Sciatic nerve (tissue), 2 donors: Measurements from ENCODE around the gene TDRD10. TPM values are rescaled to one million over a fixed set of nuclear protein-coding genes. Genes with fewer than 3 reads are reported as not detected.

Experiments used
- ATAC-seq: fragments of 200-7000 bp; cut with Tn5 transposase; one replicate; pipeline ENCODE4 v1.9.1; 2020; ENCODE audit warnings: mild to moderate bottlenecking, moderate library complexity
- DNase-seq: peaks from one replicate; pipeline ENCODE4 v3.0.0-alpha.2; 2020; ENCODE audit warnings: low spot score
- intact Hi-C: fragments of 100-400 bp; cut with DNase I; formaldehyde crosslinking; loops from one replicate; pipeline ENCODE4 v1.14.2; 2022
- total RNA-seq: library from RNA; stranded (reverse); fragmentation: NEBNext Ultra II Directional; extraction: Animal tissue kit (Norgen Biotek cat#: 25700); gene quantifications from one replicate; pipeline ENCODE4 v1.2.1, GENCODE V29; 2021
- donor health status: DM: no; HTN: no; CAD: no.
- donor health status: DM: no; HTN: no; CAD: no.

The TDRD10 gene
- total RNA-seq, 1 donor from 2014 or later, result 11.7 TPM

GRCh38 chr1:154567386-154568156, 65.6 kb downstream of the TDRD10 start, which contains the start of gene CHRNB2:
Gene CHRNB2, plus strand, starts transcription at chr1:154567778. Its CDS starts 267 bp downstream, at chr1:154568045.
- intact Hi-C loops, result no loop called here
- peak; percentile 94 for ATAC-seq
- DNase-seq, result peak; percentile 80

DNA sequence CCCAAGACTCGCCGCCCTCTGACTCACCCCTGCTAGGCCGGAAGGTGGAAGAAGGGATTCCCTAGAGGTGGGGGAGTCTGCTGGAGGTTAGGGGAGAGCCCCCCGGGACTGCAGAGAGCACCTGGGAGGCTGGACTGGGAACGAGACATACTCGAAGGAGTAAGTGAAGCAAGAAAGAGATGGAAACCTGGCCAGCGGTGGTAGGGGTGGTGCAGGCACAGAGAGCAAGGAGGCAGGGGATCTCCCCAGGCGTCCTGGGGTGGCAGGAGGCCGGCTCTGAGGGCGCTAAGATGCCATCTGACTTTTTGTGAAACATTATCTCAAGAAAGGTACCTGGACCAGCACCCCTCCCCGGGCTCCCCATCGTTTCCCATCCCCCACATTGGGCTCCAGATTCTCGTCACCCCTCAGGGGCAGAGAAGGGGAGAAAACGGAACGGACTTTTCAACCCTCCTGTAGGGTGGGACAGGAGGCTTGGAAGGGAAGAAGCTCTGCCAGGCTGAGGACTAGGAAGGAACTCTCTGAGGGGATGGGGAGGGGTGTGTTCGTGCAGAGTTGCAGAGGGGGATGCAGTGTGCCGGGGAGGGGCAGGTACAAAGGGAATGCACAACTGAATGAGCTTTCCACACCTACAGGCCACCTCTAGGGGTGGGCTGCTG, 66.3 kb downstream of the TDRD10 start:
- intact Hi-C loops, result no loop called here
- ATAC-seq, result no peak
- DNase-seq, result no peak

DNA sequence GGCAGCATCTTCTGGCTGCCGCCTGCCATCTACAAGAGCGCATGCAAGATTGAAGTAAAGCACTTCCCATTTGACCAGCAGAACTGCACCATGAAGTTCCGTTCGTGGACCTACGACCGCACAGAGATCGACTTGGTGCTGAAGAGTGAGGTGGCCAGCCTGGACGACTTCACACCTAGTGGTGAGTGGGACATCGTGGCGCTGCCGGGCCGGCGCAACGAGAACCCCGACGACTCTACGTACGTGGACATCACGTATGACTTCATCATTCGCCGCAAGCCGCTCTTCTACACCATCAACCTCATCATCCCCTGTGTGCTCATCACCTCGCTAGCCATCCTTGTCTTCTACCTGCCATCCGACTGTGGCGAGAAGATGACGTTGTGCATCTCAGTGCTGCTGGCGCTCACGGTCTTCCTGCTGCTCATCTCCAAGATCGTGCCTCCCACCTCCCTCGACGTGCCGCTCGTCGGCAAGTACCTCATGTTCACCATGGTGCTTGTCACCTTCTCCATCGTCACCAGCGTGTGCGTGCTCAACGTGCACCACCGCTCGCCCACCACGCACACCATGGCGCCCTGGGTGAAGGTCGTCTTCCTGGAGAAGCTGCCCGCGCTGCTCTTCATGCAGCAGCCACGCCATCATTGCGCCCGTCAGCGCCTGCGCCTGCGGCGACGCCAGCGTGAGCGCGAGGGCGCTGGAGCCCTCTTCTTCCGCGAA, 69.4 kb downstream of the TDRD10 start:
- intact Hi-C loops, result no loop called here
- DNase-seq (no peak), ATAC-seq (no peak)

DNA sequence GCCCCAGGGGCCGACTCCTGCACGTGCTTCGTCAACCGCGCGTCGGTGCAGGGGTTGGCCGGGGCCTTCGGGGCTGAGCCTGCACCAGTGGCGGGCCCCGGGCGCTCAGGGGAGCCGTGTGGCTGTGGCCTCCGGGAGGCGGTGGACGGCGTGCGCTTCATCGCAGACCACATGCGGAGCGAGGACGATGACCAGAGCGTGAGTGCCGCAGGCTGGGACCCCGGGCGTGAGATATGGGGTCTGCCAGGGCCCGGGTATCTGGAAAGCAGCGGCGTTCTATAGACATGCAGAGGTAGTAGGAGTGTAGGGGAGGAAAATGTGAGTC, 69.9 kb downstream of the TDRD10 start:
- DNase-seq, result no peak
- intact Hi-C loops, result no loop called here
- ATAC-seq, result no peak

DNA sequence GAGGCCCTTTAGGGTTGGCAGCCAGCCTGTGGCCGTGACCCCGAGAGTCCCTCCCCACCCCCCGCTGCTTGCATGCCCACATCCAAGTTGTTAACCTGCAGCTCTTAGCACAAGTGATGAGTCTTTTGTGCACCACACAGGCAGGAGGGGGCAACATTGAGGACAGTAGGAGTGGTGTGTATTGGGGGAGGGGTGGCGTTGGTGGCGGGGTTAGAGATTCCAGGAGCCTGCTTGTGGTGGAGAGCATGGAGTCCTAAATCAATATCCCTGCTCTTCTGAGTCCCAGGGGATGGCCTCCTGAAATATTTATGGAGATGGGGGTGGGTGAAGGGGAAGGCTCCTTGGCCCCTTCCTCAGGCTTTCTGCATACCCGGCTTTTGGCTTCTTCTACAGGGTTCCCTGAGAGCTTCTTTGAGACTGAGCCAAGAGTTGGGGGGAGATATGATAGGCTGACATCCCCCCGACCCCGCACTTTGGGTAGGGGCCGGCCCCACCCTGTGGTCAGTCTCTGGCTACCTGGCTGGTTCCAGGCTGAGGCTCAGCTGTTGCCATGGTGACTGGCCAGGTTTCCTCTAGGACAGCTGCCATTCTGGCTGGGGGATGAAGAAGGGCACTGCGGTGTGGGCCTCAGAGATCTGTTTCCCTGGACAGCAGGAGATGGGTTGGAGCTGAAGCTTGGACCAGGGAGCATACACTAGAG, 70.6 kb downstream of the TDRD10 start:
- ATAC-seq, result no peak
- intact Hi-C loops, result no loop called here

GRCh38 chr1:154573168-154573510, 71.1 kb downstream of the TDRD10 start:
- DNase-seq, result no peak
- no peak for ATAC-seq
- intact Hi-C loops, result no loop called here

More for the DNA sequence above, 70.6 kb downstream of the TDRD10 start:
- no peak for DNase-seq

- DNase-seq, result no peak
- no peak for ATAC-seq
- intact Hi-C loops, result no loop called here
These were observed 72.7 kb downstream of the TDRD10 start for GRCh38 chr1:154574716-154575115.

- intact Hi-C loops, result no loop called here
- no peak for DNase-seq
- ATAC-seq, result no peak
These were observed 73.3 kb downstream of the TDRD10 start for GRCh38 chr1:154575147-154575927.

DNA sequence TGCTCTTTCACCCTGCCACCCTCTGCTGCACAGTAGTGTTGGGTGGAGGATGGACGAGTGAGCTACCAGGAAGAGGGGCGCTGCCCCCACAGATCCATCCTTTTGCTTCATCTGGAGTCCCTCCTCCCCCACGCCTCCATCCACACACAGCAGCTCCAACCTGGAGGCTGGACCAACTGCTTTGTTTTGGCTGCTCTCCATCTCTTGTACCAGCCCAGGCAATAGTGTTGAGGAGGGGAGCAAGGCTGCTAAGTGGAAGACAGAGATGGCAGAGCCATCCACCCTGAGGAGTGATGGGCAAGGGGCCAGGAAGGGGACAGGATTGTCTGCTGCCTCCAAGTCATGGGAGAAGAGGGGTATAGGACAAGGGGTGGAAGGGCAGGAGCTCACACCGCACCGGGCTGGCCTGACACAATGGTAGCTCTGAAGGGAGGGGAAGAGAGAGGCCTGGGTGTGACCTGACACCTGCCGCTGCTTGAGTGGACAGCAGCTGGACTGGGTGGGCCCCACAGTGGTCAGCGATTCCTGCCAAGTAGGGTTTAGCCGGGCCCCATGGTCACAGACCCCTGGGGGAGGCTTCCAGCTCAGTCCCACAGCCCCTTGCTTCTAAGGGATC, 74.0 kb downstream of the TDRD10 start:
- no peak for DNase-seq
- no peak for ATAC-seq
- intact Hi-C loops, result no loop called here

DNA sequence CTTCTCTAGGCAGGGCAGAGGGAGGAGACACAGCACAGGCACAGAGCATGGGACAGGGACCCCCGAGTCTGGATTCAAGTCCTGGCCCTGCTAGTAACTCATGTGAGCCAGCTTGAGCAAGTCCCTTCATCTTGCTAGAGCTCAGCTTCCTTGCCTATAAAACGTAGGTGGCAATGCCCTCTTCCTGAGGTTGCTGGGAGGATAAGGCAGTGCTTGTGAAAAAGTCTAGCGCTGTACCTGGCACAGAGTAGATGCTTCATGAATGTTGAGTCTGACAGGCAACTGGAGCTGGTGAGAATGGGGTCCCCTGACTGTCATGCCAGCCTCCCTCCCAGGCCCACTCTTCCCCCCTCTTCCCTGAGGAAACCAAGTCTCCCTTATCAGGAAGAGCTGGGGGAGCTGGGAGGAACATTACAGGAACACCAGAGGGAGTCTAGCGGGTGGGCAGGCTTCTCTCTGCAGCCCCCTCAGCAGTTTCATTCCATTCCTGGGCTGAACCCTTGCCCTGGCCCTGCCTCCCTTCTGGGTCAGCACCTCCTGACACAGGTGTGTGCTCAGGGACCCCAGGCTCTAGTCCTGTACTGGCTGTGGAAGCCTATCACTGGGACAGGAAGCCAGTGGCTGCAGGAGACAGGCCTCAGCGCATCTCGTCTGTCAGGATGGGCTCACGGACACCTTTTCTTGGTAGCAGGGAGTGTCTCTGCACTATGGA, 75.5 kb downstream of the TDRD10 start:
- DNase-seq (no peak), ATAC-seq (no peak)
- intact Hi-C loops, result no loop called here

- intact Hi-C loops, result no loop called here
- peak; percentile 56 for ATAC-seq
- no peak for DNase-seq
These were observed 76.0 kb downstream of the TDRD10 start for GRCh38 chr1:154578058-154578418.

- intact Hi-C loops, result no loop called here
- DNase-seq (no peak), ATAC-seq (no peak)
These were observed 77.4 kb downstream of the TDRD10 start for GRCh38 chr1:154579374-154579773.

DNA sequence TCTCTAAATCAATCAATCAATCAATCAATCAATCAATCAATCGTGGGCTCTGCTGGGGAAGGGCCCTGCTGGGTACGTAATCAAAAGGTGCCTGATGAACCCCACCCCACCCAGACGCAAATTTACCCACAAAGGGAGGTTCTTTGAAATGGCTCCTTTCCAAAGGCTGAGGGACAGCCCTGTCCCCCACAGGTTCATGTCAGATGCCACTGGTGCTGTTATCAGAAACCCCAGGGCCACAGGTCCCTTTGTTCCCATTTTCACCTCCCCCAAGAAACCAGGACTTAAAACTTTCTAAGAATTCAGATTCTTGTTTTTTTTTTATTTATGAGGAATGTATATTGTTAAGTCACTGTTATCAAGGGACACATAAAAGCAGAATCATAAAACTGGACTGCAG, 79.7 kb downstream of the TDRD10 start:
- intact Hi-C loops, result no loop called here
- ATAC-seq (no peak), DNase-seq (no peak)

DNA sequence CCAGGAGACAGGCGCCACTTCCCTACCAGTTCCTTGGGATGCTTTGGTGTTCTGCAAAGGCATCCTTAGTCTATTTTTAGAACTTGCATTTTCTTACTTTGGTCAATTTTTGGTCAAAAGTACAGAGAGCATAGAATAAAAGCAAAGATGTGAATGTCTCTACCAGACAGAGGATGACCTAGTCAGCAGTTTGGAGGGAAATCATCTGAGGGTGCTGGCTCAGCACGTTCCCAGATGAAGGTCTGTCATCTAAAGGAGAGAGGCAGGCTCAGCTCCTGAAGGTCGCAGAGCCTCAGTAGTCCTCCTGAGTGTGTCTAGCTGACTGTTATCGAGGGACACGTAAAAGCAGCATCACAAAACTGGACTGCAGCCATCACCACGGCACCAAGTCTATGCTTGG, 80.9 kb downstream of the TDRD10 start:
- intact Hi-C loops, result no loop called here
- DNase-seq, result no peak
- no peak for ATAC-seq

DNA sequence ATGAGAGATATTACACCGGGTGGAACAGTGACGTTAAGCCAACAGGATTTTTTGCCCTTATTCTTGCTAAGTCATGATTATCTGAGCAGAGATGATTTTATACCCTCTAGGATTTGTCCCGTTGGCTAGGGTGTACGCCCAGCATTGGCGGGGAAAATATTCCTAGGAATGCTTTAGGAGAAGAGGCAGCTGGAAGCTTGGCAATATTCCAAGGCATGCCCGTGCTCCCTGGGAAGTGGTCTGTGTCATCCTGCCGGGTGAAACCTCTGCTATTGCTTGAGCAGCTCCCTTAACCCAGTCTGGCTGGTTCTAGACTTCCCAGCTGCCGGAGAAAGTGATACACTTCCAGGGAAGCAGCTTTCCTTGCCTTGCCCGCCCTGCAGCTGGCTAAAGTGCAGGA, 81.8 kb downstream of the TDRD10 start:
- ATAC-seq (no peak), DNase-seq (no peak)
- intact Hi-C loops, result no loop called here

GRCh38 chr1:154584267-154584994, 82.4 kb downstream of the TDRD10 start:
- intact Hi-C loops, result no loop called here
- DNase-seq (no peak), ATAC-seq (no peak)

DNA sequence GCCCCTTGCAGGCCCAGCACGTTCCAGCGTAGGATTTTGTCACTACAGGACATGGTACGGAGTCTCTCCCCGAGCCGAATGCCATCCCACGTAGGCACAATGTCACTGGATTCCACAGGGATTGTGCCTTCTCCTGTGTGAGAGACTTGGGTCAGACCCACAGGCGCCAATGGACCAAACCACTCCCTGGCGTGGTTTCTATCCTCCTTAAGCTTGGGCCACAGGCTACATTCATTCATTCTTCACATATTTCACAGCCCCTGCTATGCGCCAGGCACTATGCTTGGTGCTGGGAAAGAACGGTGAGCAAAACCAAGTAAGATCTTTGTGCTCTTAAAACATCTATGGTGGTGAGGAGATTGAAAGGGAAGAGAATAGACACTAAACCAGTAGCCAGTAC, 84.2 kb downstream of the TDRD10 start:
- ATAC-seq, result no peak
- intact Hi-C loops, result no loop called here
- DNase-seq, result no peak
